Measurements from ENCODE around the gene PLA2G10.

- TF ChIP-seq POLR2A (IDR thresholded peaks at IDR 0.05; ENCODE audit: low read depth, low read length) (peak; percentile 99), TAF1 (IDR thresholded peaks at IDR 0.05; ENCODE audit: borderline replicate concordance, low read depth, low read length) (peak; percentile 94), POLR2AphosphoS5 (IDR thresholded peaks at IDR 0.05; ENCODE audit: low read depth, low read length) (peak; percentile 99)
These were observed 61.2 kb downstream of the PLA2G10 start, which contains the start of gene BFAR for GRCh38 chr16:14632693-14633569.

All from GM12892 (cell line).